ENCODE measurements around the gene DENND5A.

The DENND5A gene

GRCh38 chr11:9277176-9277575 is 12.0 kb upstream of the DENND5A start:
- ChIA-PET CTCF (interaction anchor here (0.6 to 0.7 kb wide), 3 partner anchors 11 to 127 kb away, joined by 3 read pairs; no protein-coding TSS in a partner anchor), POLR2A (interaction anchor here (1.2 kb wide), 1 partner anchor 12 kb away, joined by 4 read pairs; the partner anchor contains the start of gene DENND5A)
- no peak for TF ChIP-seq NFRKB (IDR thresholded peaks at IDR 0.05)
- TF ChIP-seq FOXM1 (IDR thresholded peaks at IDR 0.05; ENCODE audit: borderline replicate concordance) = no peak
- TF ChIP-seq LEF1 (IDR thresholded peaks at IDR 0.05; ENCODE audit: borderline replicate concordance) = no peak
- TF ChIP-seq ARNT (IDR thresholded peaks at IDR 0.05) = no peak
- no peak for TF ChIP-seq SUZ12 (IDR thresholded peaks at IDR 0.05)
- TF ChIP-seq BHLHE40 (IDR thresholded peaks at IDR 0.05; ENCODE audit: borderline replicate concordance) = no peak
- TF ChIP-seq FOXK2 (IDR thresholded peaks at IDR 0.05) = no peak
- no peak for TF ChIP-seq HDGF (IDR thresholded peaks at IDR 0.05; ENCODE audit: borderline replicate concordance)
- no peak for TF ChIP-seq ELF4 (IDR thresholded peaks at IDR 0.05)
- DNase-seq (ENCODE audit: extremely low spot score) = no peak

DNA sequence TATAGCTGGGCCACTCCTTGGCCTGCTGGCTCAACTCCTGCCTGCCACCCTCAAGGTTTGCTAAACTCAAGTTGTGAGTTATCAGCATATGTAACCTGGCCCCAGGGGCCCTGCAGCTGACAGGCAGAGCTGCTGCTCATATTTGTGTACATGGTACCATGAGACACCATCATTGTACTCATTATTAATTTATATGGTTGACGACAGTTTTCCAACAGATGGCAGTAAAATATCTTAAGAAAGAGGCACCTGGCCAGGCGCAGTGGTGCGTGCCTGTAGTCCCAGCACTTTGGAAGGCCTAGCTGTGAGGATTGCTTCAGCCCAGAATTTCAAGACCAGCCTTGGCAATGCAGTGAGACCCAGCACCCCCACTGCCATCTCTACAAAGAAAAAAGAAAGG is 11.4 kb upstream of the DENND5A start:
- ChIA-PET POLR2A (no interaction called here), CTCF (interaction anchor here (0.6 kb wide), 1 partner anchor 11 kb away, joined by 3 read pairs; no protein-coding TSS in a partner anchor)
- TF ChIP-seq TARDBP (IDR thresholded peaks at IDR 0.05) (no peak), CTBP1 (IDR thresholded peaks at IDR 0.05; ENCODE audit: borderline replicate concordance) (no peak), FOXM1 (IDR thresholded peaks at IDR 0.05; ENCODE audit: borderline replicate concordance) (no peak), FOXK2 (IDR thresholded peaks at IDR 0.05) (no peak), SUZ12 (IDR thresholded peaks at IDR 0.05) (no peak), ARNT (IDR thresholded peaks at IDR 0.05) (no peak), SP1 (IDR thresholded peaks at IDR 0.05) (no peak), FOXA1 (IDR thresholded peaks at IDR 0.05) (no peak), LEF1 (IDR thresholded peaks at IDR 0.05; ENCODE audit: borderline replicate concordance) (no peak), NFRKB (IDR thresholded peaks at IDR 0.05) (no peak)
- TF ChIP-seq, protein P1, sequence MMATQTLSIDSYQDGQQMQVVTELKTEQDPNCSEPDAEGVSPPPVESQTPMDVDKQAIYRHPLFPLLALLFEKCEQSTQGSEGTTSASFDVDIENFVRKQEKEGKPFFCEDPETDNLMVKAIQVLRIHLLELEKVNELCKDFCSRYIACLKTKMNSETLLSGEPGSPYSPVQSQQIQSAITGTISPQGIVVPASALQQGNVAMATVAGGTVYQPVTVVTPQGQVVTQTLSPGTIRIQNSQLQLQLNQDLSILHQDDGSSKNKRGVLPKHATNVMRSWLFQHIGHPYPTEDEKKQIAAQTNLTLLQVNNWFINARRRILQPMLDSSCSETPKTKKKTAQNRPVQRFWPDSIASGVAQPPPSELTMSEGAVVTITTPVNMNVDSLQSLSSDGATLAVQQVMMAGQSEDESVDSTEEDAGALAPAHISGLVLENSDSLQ (IDR thresholded peaks at IDR 0.05) = no peak
- DNase-seq (ENCODE audit: extremely low spot score) = no peak

GRCh38 chr11:9274499-9275258 is 9.5 kb upstream of the DENND5A start:
- TF ChIP-seq L3MBTL2 (conservative IDR thresholded peaks at IDR 0.05) = no peak
- no peak for TF ChIP-seq NFRKB (IDR thresholded peaks at IDR 0.05)
- TF ChIP-seq SUZ12 (IDR thresholded peaks at IDR 0.05) = no peak
- no peak for TF ChIP-seq FOXM1 (IDR thresholded peaks at IDR 0.05; ENCODE audit: borderline replicate concordance)
- TF ChIP-seq FOXA1 (IDR thresholded peaks at IDR 0.05) = no peak
- no peak for TF ChIP-seq ARNT (IDR thresholded peaks at IDR 0.05)
- TF ChIP-seq, protein P1 (IDR thresholded peaks at IDR 0.05) = no peak
- no peak for TF ChIP-seq CTBP1 (IDR thresholded peaks at IDR 0.05; ENCODE audit: borderline replicate concordance)
- no peak for TF ChIP-seq ZNF384 (IDR thresholded peaks at IDR 0.05)
- no peak for TF ChIP-seq TARDBP (IDR thresholded peaks at IDR 0.05)
- TF ChIP-seq LEF1 (IDR thresholded peaks at IDR 0.05; ENCODE audit: borderline replicate concordance) = no peak
- no peak for TF ChIP-seq ELF4 (IDR thresholded peaks at IDR 0.05)
- no peak for TF ChIP-seq SP1 (IDR thresholded peaks at IDR 0.05)
- no peak for TF ChIP-seq FOXK2 (IDR thresholded peaks at IDR 0.05)
- TF ChIP-seq BHLHE40 (IDR thresholded peaks at IDR 0.05; ENCODE audit: borderline replicate concordance) = no peak
- CTCF ChIA-PET = interaction anchor here (1.0 to 1.1 kb wide), 2 partner anchors 14 to 232 kb away, joined by 3 to 4 read pairs; no protein-coding TSS in a partner anchor
- POLR2A ChIA-PET = interaction anchor here (3.7 kb wide), 1 partner anchor 9 kb away, joined by 18 read pairs; the partner anchor contains the start of gene DENND5A
- DNase-seq (ENCODE audit: extremely low spot score) = no peak

DNA sequence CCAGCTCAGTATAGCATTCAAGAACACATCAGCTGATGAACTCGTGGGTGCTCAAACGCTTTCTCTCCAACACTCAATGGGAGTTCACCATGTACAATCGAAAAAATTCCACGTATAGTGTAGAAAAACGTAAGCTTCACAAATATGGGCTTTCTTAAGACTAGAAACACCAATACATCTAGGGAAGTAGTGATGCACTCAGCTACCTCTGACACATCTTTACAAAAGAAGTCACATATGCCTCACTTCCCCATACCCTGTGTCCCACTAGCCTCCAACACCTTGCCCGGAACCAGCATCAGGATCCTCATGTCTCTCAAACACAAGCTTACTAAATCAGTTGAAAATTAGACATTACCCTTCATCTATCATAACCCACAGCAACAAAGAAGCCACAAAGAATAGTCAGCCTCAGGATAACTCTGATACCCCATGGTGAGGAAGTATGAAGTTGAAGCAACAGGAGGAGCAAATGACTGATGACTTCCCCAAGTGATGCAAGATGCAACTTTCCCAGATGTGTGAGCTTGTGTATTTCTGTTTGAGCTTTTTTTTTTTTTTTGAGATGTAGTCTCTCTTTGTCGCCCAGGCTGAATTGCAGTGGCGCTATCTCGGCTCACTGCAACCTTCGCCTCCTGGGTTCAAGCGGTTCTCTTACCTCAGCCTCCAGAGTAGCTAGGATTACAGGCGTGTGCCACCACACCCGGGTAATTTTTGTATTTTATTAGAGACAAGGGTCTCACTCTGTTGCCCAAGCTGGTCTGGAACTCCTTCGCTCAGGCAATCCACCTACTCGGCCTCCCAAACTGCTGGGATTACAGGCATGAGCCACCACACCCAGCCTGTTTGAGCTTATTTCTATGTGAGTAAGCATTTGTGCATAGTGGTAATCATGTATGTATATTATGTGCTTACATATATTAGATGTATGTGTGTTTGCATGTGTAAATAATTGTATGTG is 8.5 kb upstream of the DENND5A start:
- TF ChIP-seq ARNT (IDR thresholded peaks at IDR 0.05) (no peak), LEF1 (IDR thresholded peaks at IDR 0.05; ENCODE audit: borderline replicate concordance) (no peak), FOXM1 (IDR thresholded peaks at IDR 0.05; ENCODE audit: borderline replicate concordance) (no peak), FOXA1 (IDR thresholded peaks at IDR 0.05) (no peak), ELF4 (IDR thresholded peaks at IDR 0.05) (no peak), CTBP1 (IDR thresholded peaks at IDR 0.05; ENCODE audit: borderline replicate concordance) (no peak), BHLHE40 (IDR thresholded peaks at IDR 0.05; ENCODE audit: borderline replicate concordance) (no peak), SP1 (IDR thresholded peaks at IDR 0.05) (no peak), SUZ12 (IDR thresholded peaks at IDR 0.05) (no peak), FOXK2 (IDR thresholded peaks at IDR 0.05) (no peak), NFRKB (IDR thresholded peaks at IDR 0.05) (no peak), L3MBTL2 (conservative IDR thresholded peaks at IDR 0.05) (no peak), HDGF (IDR thresholded peaks at IDR 0.05; ENCODE audit: borderline replicate concordance) (no peak), ZNF384 (IDR thresholded peaks at IDR 0.05) (no peak), TARDBP (IDR thresholded peaks at IDR 0.05) (no peak)
- TF ChIP-seq, protein P1 (IDR thresholded peaks at IDR 0.05) = no peak
- no peak for DNase-seq (ENCODE audit: extremely low spot score)
- POLR2A ChIA-PET = interaction anchor here (3.7 kb wide), 1 partner anchor 8 kb away, joined by 18 read pairs; the partner anchor contains the start of gene DENND5A
- CTCF ChIA-PET = no interaction called here

DNA sequence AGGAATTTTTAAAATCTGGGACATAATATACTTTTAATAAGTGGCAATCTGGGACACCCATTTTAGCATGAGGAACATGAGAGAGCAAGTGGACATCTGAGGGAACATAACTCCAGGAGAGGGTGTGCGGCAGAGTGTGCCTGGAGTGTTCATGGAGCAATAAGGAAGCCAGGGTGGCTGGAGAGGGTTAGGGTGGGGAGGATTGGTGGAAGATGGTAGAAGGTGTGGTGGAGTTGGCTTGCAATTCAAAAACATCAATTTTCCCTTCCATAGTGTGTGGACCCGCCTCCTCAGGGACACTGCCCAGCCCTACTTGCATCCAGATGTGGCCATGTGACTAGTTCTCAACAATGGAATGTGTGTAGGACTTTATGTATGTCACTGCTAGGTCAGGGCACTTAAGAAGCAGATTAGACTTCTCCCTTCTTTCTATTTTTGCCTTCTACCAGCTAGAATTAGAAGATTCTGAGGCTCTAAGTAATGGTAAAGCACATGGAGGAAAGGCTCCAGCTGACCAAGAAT is 4.4 kb upstream of the DENND5A start:
- TF ChIP-seq SUZ12 (IDR thresholded peaks at IDR 0.05) (no peak), BHLHE40 (IDR thresholded peaks at IDR 0.05; ENCODE audit: borderline replicate concordance) (no peak), FOXA1 (IDR thresholded peaks at IDR 0.05) (no peak)
- DNase-seq (ENCODE audit: extremely low spot score) = no peak
- CTCF ChIA-PET = no interaction called here
- POLR2A ChIA-PET = no interaction called here

Measured in HEK293T (cell line).